ENCODE results near the gene MICU2.
"Not testable (repeated sequence)": the region's sequence is repeated elsewhere in the genome, so short reads cannot be mapped to it uniquely, and the experiment has no call there.

The MICU2 gene

DNA sequence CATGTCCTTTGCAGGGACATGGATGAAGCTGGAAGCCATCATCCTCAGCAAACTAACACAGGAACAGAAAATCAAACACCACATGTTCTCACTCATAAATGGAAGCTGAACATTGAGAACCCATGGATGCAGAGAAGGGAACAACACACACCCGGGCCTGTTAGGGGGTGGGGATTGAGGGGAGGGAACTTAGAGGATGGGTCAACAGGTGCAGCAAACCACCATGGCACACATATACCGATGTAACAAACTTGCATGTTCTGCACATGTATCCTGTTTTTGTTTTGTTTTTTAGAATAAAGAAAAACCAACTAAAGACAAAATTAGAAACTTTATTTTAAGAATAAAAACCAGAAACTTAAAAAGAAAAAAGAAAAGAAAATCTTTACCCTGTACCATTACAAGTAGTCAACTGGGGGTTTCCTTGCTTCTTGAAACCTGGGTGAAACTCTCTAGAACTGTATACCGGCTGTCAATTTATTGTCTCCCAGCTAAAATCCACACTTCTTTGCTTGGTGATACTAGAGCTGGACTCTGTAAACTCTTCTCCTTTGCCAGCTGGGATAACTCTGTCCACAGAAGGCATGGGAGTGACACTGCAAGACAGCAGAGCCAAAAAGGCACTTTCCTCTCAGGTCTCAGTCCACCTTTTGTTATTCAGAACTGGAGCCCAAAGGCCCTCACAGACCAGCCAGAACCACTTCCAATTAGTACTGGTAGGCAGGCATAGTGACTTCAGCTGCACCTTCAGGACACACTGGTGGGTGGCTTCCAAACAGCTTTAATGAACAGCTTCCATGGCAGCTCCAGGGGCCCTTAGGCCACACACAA, 9.0 kb downstream of the MICU2 start:
- DNase-seq (ENCODE audit: low spot score), result no peak

GRCh38 chr13:21590665-21591456, 13.1 kb downstream of the MICU2 start:
- DNase-seq (ENCODE audit: low spot score), result not testable (repeated sequence)

DNA sequence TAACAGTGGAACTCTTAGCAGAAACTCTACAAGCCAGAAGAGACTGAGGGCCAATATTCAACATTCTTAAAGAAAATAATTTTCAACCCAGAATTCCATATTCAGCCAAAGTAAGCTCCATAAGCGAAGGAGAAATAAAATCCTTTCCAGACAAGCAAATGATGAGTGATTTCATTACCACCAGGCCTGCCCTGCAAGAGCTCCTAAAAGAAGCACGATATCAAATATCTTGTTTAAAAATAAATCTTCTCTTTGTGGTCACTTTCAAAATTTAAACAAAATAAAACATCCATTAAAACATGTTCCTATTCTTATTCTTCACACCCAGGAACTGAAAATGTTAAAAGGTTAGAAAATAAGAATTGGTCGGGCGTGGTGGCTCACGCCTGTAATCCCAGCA, 13.7 kb downstream of the MICU2 start:
- DNase-seq (ENCODE audit: low spot score), result no peak

- DNase-seq (ENCODE audit: low spot score), result not testable (repeated sequence)
Measured at GRCh38 chr13:21589510-21589909, 14.5 kb downstream of the MICU2 start.

DNA sequence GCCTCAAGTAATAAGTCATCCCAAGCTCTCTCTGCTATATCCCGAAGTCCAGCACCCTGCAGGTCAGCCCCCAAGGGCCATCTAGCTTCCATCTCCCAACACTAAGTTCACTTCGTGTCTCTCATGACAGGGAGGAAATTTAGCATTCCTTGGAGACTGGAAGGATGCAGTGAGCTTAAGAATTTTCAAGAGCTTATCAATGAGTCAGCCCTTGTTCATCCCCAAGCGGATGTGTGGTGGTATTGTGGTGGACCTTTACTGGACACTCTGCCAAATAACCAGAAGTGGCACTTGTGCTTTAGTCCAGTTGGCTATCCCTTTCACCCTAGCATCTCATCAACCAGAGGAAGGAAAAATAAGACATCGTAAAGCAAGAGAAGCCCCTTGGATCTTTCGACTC, 15.6 kb downstream of the MICU2 start:
- DNase-seq (ENCODE audit: low spot score), result not testable (repeated sequence)

DNA sequence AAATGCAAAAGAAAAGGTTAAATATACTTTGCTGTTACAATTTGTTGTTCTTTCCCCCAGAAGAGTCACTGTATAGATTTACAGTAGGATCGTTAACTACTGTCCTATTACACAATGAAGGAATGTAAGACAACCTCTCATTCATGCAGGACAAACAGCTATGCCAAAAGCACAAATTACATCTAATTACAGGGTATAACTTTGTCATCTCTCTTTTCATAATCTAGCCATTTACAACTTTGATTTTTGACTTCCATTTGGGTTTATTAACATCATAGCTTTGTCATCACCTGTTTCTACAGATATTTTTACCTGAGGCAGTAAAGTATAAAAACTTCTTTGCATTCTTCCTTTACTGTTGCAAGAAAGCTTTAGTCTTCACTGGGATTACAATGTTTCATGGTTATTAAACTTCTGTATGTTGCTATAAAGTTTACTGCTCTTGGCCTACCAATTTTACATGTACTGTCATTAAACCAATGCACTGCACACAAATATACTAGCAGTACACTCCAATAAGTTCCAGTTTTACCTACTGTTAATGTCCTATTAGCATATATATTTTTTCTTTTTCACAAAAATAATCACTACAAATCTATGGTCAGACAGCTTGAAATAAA, 18.9 kb downstream of the MICU2 start:
- no peak for DNase-seq (ENCODE audit: low spot score)

DNA sequence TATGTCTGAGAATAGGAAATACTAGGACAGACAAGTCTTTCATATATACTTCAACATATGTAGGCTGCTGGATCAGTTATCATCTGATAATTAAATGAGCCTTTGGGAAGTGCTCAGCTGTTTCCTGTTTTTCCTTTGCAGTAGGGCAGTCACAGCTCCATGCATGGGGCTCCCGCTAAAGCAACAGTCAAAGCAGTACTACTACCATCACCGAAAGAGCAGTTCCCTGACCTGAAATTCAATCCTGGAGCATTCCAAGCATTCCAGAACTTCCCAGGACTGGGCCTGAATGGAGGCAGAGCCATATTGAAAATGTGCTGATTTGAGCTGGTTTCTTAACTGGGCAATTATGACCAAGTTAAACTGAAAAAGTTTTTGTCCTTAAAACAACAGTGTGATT, 20.5 kb downstream of the MICU2 start:
- peak; percentile 13 for DNase-seq (ENCODE audit: low spot score)

- DNase-seq (ENCODE audit: low spot score), result no peak
Measured at GRCh38 chr13:21580736-21581135, 23.2 kb downstream of the MICU2 start.

GRCh38 chr13:21579754-21580316, 24.1 kb downstream of the MICU2 start:
- no peak for DNase-seq (ENCODE audit: low spot score)

DNA sequence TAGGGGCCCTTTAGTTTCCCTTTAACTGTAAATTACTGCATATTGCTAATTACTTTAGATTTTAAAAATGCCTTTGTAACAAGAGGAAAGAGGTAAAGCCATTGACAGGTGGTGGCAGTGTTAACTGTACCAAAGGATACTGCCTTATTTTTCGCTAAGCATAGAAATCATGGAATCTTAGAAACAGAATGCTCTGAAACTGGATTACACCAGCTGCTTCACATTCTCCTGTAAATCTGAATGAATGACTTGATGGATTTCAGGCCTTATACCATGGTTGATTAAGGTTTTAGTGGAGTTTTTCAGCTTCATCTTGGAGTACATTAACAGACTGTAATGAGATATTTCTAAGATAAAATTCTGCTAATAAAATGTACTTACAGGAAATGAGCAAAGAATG, 25.2 kb downstream of the MICU2 start:
- no peak for DNase-seq (ENCODE audit: low spot score)

DNA sequence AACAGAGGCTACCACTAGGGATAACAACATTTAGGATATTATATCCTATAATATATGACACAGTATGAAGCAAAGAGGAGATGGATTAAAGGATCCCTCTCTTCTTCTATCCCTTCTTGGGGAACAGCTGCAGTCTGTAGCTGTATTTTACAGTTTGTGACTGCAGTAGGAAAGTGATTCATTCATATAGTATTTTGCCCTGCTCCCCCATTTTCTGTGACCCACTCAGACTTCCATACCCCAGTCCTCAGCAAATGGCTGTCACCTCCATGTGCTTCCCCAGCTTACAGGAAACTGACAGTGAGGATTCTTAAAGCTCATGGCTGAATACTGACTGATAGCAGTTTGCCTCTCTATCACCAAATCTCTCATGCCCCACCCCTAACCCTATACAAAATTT, 27.5 kb downstream of the MICU2 start:
- no peak for DNase-seq (ENCODE audit: low spot score)

DNA sequence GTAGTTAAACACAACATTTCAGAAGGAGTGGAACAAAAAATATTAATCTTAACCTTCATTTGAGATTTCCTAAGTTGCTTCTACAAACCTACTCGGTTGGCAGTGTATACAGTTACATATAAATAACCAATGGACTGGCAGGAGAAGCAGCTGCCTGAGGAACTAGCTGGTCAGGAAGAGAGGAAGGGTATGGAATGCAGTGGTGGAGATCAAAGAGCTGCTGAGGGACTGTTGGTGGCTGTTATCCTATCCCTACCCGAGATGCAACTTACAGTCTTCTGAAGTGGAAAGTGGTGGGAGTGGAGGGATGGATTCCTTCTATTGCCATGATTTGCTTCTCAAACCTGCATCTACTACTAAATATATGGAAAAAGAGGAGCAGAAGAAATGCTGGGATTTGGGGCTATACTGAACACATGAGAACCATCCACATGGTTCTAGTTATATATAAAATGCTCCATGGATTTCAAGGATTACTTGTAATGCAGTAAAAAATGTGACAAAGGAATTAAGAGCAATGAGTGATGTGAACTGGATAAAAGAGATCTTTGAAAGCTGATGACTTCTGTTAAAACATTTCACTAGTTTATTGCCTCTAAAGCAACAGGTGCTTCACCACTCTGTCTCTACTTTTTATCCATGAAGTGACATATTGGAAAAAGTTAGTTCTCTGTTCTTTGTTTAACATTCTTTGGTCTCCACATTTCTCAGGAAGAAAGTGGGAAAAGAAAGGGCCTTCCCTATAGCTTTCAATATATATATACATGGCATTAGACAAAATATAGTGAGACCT, 29.9 kb downstream of the MICU2 start:
- no peak for DNase-seq (ENCODE audit: low spot score)

DNA sequence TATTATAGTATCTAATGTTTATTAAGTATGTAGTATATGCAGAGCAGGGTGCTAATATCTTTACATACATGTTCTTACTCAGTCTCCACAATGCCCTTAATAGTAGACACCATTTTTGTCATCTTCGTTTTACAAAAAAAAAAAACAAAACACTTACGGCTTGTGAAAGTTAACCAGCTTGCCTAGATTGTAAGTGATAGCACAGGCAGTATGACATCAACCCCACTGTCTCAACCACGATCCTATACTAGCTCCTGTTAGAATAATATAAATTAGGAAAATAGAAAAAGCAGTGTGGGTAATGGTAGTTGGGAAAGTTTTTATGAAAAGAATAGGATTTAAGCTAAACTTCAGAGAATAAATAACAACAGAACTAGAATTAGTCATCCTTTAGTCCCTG, 34.3 kb downstream of the MICU2 start:
- DNase-seq (ENCODE audit: low spot score), result no peak

- no peak for DNase-seq (ENCODE audit: low spot score)
Measured at GRCh38 chr13:21568854-21569253, 35.1 kb downstream of the MICU2 start.

DNA sequence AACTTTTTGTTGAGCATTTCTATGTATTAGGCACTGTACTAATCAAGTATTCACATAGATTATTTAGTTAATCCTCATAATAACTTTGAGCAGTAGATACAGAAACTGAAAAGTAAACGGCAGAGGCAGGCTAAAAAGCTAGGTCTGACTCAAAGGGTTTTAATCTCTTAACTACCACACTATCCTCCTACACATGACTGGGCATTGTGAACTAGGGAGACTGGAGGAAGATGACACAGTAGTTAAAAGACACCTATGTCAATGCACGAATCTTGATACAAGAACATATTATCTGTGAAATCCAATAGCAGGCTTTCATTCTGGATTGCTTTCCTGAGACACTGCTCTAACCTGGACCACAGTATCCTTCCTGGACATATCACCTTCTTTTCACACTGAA, 36.3 kb downstream of the MICU2 start:
- no peak for DNase-seq (ENCODE audit: low spot score)

DNA sequence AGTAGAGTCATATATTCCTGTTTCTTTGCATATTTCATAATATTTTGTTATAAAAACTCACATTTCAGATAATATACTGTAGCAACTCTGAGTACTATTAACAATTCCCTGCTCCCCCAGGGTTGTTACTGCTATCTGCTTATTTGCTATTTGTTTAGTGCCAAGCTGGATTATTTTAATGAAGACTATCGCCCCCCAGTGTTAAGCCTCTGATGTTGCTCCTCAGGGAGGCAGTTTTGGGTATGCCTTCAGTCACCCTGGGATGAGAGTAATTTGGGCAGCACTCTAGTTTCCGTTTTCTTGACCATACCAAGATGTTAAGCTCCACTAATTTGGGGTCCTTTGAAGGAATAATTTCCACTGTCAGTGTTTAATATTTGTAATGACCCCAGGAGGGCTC, 46.0 kb downstream of the MICU2 start:
- DNase-seq (ENCODE audit: low spot score), result peak; percentile 33

- no peak for DNase-seq (ENCODE audit: low spot score)
Measured at GRCh38 chr13:21556051-21556450, 47.9 kb downstream of the MICU2 start.

DNA sequence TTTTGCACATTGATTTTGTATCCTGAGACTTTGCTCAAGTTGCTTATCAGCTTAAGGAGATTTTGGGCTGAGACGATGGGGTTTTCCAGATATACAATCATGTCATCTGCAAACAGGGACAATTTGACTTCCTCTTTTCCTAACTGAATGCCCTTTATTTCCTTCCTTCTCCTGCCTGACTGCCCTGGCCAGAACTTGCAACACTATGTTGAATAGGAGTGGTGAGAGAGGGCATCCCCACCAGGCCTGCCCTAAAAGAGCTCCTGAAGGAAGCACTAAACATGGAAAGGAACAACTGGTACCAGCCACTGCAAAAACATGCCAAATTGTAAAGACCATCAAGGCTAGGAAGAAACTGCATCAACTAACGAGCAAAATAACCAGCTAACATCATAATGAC, 50.7 kb downstream of the MICU2 start:
- DNase-seq (ENCODE audit: low spot score), result not testable (repeated sequence)

GRCh38 chr13:21550918-21551317, 53.1 kb downstream of the MICU2 start:
- no peak for DNase-seq (ENCODE audit: low spot score)

DNA sequence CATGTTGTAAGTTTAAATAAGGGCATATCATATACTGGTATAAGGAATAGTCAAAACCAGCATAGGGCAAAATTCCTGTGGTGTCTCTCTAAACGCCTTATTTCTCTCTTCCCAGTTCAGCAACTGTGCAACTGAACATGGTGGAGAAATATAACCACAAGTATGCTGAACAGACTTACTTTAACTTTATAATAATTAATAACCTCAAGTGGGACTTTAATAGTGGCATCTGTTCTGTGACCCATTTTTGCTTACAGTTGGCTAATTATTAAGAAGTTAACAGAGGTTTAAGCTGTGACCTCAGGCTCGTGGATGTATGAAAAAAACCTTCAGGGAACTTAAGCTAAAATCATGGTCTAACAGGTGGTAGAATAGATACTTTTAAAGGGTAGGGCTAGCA, 54.3 kb downstream of the MICU2 start:
- DNase-seq (ENCODE audit: low spot score), result no peak

- DNase-seq (ENCODE audit: low spot score), result no peak
Measured at GRCh38 chr13:21548577-21548976, 55.4 kb downstream of the MICU2 start.

DNA sequence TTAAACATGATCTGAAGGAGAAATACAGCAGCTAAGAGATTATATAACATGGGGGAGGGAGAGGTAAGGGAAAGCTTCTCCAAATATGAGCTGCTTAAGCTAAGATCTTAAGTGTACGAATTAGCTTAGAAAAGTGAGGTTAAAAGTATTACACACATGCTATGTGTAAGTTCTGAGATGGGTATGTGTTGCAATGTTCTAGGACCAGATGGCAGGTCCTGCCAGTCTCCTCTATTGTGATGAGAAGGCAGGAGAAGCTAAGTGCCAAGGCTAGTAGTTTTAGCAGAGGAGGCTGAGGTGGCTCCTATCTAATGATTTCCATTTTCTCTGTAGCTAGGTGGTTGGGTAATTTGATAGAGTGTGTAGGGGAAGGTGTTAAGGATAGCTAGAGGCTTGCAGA, 57.6 kb downstream of the MICU2 start:
- no peak for DNase-seq (ENCODE audit: low spot score)

Data from AG20443 (cell line).